Activated CD4-positive, alpha-beta T cell treated with anti-CD3 and anti-CD28 coated beads, Interleukin-2, amount 50 U/mL, for 48 hours (primary cell): ENCODE results near the gene RAB11FIP2.
"Not testable (repeated sequence)": the region's sequence is repeated elsewhere in the genome, so short reads cannot be mapped to it uniquely, and the experiment has no call there.

Source experiments
- DNase-seq, 2 experiments: peaks; one replicate each; pipeline ENCODE4 v3.0.0-alpha.2; 2020

Gene RAB11FIP2, protein sequence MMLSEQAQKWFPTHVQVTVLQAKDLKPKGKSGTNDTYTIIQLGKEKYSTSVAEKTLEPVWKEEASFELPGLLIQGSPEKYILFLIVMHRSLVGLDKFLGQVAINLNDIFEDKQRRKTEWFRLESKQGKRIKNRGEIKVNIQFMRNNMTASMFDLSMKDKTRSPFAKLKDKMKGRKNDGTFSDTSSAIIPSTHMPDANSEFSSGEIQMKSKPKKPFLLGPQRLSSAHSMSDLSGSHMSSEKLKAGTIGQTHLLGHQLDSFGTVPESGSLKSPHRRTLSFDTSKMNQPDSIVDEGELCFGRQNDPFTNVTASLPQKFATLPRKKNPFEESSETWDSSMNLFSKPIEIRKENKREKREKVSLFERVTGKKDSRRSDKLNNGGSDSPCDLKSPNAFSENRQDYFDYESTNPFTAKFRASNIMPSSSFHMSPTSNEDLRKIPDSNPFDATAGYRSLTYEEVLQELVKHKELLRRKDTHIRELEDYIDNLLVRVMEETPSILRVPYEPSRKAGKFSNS

DNA sequence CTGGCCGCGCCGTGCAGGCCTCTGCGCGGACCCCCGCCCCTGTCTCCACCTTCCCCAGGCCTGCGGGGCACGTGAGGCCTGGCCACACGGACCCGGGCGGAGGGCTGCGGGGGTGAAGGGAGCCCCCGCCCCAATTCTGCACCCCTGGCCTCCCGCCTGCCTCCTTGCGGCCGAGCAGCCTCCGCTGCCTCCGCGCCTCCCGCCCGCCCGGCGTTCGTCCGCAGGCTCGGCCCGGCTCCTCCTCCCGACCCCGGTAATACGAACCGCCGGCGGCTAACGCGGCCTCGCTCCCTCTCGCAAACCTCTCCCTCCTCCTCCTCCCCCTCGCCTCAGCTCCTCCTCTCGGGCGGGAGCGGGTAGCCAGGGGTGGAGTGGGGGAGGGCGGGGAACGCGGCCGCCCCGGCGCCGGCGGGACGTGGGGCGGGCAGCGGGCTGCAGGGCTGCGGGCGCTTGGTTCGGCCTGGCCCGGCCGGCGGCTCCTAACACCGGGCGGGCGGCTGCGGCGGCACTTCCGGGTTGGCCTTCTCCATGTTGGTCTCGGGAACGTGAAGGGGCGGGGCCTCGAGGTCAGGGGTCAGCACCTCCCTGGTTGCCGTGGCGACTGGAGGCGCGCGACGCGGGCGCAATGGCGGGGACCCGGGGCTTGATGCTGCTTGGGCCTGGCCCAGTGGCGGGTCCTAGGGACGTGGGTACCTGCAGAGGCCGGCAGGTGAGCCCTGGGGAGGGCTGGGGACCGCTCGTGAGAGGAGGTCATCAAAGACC is at the start of gene RAB11FIP2:
RAB11FIP2 (minus strand) TSS at position 547 of the 762 bp plus-strand sequence. CDS start 778 bp downstream, outside the sequence.
- peak; percentile 95 to 97 for DNase-seq

DNA sequence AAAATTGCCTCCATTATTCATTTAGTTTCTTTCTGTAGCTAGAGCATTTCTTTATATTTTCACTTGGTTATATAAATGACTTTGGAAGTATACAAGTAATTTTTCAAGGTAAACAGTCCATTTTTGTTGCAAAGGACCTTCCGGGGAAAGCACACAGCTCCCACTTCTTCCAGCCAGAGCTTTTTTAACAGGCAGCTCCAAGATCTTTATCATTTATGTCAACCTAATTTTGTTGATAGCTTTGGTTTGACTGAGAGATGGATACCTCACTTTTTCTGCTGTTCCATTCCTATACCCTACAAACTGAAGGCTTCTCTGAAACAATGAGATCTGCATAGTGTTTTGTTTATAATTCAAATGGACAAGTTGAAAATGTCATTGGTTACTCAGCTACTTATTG is 49.3 kb upstream of the RAB11FIP2 start:
- DNase-seq = no peak

DNA sequence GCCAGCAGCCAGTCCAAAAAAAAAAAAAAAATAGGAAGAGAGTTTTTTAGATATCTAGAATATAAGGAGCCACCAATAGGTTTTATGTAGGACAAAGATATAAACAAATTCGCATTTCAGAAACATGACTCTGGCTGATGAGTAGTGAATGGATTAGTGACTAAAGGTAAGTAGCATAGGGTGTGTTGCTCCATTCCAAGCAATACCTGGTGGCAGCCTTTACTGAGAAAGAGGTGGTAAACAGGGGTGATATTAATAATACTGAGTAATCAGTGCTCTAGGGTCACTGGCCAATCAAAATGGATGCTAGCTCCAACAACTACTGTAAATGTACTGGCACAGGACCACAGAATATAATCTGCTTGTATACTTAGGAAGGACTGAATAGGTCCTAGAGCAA is 45.5 kb upstream of the RAB11FIP2 start:
- DNase-seq = no peak

DNA sequence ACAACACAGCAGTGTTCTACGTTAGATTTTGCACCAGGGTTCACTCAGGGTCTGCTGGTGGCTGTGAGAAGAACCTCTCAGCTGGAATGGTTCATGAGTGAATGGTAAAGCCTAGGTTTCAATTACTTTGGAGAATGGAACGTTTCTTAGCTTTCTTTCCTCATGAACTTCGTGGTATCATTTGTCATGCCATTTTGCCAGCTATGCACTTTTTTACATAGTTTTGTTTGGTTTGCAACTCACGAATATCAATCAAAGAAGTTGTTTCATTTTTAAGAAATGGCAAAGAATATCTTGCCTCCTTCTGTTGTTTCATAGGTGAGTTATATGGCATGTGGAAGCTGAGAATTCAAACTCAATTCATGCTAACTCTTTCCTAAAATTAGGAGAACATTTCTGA is 34.1 kb upstream of the RAB11FIP2 start:
- DNase-seq = no peak

DNA sequence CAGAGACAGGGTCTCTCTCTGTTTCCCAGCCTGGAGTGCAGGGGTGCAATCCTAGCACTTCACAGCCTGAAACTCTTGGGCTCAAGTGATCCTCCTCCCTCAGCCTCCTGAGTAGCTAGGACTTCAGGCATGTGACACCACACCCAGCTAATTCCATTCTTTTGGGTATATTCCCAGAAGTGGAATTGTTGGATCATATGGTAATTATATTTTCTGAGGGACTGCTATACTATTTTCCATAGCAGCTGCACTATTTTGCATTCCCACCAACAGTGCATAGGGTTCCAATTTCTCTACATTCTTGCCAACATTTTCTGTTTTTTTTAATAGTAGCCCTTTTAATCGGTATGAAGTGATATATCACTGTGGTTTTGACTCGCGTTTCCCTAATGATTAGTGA is 30.0 kb upstream of the RAB11FIP2 start:
- DNase-seq = no peak

DNA sequence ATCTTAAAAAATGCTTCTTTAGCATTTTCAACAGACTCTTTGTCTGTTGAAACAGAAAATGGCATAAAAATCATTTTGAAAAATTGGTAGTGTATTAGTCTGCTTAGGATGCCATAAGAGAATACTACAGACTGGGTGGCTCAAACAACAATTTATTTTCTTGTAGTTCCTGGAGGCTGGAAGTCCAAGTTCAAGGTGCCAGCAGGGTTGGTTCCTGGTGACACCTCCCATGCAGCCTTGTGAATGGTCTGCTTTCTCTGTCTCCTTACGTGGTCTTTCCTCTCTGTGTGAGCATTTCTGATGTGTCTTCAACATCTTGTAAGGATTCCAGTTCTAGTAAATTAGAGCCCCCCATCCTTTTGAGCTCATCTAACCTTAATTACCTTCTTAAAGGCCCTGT is 26.1 kb upstream of the RAB11FIP2 start:
- DNase-seq = no peak

DNA sequence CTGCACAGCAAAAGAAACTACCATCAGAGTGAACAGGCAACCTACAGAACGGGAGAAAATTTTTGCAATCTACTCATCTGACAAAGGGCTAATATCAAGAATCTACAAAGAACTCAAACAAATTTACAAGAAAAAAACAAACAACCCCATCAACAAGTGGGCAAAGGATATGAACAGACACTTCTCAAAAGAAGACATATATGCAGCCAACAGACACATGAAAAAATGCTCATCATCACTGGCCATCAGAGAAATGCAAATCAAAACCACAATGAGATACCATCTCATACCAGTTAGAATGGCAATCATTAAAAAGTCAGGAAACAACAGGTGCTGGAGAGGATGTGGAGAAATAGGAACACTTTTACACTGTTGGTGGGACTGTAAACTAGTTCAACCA is 20.6 kb upstream of the RAB11FIP2 start:
- not testable (repeated sequence) for DNase-seq

DNA sequence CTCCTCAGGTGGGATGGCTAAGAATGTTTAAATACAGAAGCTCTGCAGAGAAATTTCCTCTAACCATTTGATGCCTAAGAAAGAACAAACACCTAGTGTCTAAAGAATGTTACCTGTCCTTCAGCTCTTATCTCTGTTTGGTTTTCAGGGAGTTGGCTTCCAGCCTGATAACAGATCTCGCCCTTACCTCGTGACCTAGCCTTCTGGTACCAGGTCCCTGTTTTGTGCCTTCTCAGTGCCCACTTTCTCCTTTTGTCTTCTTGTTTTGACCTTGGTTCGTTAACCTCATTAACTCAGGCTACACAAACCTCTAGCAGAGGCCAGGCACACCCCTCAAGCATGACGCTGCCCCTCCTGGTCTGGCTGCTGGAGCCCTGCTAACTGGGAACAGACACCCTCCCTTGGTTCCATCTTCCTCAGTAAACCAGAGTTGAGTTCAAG is 16.1 kb upstream of the RAB11FIP2 start:
- DNase-seq = no peak

DNA sequence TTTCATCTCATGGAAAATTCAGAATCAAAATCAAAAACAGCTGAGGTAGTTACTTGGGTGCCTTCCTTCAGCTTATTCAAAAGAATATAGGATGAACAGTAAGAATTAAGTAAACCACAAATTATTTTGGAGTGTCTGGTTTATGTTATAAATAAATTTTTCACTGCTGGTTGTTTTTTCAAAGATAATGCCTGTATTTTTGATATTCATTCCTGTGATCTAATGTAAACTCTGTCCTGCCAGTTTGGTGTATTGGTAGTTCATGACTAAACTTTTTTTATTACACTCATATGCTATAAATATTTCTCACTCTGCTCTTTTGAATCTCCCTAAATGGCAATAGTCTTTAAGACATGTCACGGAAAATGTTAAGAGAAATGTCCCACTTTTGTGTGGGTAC is 11.6 kb upstream of the RAB11FIP2 start:
- no peak for DNase-seq

DNA sequence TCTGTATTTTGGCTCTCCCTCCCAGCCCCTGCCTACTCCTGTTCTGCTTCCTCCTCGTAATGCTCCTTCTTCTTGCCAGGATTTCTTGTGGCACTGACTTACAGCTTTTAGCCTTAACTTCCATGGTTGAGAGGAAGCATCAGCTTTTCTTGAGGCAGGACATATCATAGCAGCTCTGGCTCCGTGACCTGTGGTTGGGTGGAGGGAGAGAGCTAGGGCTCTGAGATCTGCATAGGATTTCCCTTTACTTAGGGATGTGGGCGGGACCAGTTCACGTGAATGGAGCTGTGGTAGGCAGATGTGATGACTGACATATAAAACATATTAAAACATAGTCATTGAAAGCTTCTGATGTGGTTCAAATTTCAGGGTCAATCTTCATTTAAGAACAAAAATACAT is 10.6 kb upstream of the RAB11FIP2 start:
- no peak for DNase-seq

DNA sequence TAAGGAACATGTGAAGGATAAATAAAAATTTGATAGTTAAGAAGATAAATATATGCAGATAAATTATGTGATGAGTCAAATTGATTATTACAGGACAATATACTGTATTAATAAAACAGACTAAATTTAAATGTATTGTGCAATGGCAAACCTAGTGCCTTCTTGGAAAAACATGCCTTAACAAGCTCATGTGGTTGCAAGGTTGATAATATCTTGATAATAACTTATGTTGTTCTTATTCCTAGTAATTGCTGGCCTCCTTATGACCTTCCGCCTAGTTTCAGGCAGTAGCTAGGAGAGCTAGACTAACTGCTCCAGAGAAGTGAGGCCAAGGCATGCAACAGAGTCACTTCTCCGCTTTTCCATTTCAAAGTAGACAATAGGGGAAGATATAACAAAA is 7.6 kb upstream of the RAB11FIP2 start:
- no peak for DNase-seq

DNA sequence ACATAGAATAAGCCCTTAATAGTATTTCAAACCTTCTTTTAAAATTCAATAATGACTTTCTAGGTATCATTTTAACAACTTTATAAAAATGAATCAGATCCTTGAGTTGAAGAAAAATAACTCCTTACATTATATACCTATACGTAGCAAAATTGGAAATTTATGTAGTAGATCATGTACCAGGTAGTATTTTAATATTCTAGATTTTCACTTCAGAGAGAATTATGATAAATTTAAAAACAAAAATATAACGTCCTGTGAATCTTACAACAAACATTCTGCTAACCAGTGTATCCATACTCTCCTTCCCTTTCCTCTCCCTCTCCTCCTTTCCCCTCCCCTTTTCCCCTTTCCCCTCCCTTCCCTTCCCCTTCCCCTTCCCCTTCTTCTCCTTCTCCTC is 6.1 kb upstream of the RAB11FIP2 start:
- no peak for DNase-seq

DNA sequence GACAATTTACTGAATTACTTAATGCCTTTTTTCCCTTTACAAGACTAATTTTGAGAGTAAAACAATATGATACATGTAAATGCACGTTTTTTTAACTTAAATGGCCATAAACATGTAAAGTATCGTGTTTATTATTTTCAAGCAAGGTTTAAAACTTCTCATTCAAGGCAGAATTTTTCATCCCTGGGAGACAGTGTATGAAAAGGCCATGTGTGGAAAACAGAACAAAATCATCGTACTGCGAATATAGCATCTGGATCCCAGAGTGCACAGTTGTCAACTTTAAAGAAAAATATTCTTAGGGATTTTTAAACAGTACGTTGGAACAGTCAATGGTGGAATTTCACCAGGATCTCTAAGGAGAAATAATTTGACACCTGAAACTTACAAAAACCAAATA is 1.1 kb upstream of the RAB11FIP2 start:
- no peak for DNase-seq

DNA sequence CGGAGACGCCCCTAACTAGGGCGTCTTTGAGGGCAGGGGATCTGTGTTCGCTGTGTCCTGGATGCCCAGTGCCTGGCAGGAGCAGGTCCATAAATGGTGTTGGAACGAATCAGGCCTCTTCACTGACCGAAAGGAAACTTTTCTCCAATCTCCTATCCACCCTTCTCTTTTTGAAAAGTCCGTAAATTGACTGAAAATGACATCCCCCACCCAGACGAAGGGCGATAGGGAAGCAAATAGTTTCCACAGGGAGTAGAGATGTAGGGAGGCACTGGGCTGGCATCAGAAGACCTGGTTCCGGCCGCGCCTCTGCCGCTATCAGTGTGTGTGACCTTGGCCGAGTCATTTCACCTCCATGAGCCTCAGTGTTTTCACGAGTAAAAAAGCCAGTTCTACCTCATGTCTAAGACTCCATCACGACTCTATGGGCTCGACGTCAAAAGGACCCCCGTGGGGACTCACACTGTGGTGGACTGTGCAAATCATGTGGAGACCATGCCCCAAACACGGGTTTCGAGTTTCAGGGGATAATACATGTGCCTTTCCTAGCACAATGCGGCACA is 497 bp upstream of the RAB11FIP2 start:
- DNase-seq = no peak

DNA sequence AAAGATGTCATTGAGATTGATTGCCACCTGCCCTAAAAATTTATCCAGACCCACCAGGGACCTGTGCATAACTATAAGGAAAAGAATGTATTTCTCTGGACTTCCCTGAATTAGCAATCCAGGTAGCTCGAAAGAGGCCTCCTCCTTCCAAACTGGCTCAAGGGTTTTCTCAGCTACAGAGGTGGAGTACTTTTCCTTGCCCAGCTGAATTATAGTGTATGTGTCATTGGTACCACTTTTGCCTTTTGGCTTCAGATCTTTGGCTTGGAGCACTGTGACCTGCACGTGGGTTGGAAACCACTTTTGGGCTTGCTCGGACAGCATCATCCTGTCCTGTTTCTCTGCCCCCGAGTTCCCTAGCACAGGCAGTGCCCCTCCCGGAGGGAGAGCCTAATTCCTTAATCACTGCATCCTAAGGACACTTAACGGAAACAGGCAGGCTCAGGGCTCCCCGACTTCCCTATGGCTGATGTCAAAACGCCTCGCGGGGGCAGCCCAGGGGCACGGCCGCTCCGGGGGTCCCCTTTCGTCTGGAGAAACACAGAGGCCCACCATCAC is 825 bp downstream of the RAB11FIP2 start:
- peak; percentile 32 to 42 for DNase-seq

DNA sequence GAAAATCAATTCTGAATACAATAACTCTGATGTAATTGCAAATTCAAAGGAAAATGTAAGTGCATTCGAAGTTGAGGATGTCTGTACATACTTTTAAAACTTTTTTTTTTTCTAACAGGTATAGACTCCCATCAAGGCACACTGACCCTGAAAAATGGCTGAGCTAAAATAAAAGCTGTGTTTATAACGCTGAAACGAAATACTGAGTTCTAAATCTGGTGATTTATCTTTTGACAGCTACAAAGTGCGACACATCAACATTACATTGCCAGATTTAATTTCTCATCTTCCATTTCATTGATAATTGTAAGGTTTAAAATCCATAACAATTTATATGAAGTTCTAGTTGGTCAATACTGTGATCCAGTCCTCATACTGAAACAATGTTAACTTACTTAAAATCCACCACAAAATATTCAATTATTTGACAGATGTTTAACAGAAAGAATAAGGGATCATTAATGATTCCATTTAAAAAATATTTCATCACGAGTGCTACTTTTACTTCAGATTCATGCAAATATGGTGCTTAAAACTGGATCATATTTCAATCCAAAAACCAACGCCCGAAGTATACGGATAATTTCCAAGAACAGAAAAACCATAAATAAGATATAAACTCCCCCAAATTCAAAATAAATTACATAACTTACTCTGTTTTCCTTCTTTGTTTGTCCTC is 1.4 kb downstream of the RAB11FIP2 start:
- DNase-seq = no peak

DNA sequence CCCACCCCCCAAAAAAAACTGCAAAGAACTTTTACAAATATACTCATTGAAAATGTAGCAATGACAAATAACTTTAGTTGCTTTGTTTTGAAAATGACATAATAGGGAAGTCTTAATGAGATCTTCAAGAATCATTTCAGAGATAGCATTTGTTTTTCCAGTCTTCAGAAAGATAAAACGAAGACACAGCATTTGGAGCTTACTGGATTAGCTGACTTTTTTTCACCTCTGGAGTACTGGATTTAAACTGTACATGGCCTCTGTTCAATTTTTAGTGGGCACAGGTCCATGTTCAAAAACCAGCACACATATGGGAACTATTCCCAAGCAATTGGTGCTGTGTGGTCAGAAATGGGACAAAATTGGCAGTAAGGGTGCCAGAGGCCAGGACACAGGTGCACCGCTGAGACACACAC is 3.9 kb downstream of the RAB11FIP2 start:
- no peak for DNase-seq

DNA sequence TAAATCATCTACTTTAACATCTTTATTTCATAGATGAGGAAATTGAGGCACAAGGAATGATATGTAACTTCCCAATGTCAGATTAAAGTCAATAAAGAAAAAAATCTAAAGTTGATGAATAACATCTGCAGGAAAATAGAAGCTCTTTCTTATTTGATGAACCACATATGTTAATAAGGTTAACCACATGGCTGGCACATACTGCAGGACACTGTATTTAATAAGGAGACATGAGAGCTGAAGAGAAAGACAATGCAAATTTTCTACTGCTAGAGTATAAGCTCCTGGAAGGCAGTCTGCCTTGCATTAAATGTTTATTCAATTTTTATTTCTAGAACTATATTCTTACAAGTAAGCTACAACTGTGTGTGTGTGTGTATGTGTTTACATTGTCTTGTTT is 4.4 kb downstream of the RAB11FIP2 start:
- DNase-seq = no peak

DNA sequence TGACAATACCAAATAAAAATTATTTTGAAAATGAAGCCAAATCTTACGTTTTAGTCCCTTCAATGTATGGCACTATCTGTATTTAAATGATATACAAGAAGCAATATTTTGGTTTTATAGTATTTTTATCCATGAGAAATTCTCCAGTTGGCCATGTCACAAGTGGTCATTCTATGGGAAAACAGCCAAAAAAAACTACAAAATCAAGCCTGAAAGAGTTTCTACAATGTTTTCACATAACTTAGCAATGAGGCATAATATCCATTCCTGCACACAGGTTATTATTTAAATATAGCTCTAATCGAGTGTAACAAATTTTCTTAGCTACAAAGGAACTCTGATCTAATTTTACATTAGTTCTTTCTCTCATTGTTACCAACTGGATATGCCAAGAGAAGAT is 5.4 kb downstream of the RAB11FIP2 start:
- DNase-seq = no peak

DNA sequence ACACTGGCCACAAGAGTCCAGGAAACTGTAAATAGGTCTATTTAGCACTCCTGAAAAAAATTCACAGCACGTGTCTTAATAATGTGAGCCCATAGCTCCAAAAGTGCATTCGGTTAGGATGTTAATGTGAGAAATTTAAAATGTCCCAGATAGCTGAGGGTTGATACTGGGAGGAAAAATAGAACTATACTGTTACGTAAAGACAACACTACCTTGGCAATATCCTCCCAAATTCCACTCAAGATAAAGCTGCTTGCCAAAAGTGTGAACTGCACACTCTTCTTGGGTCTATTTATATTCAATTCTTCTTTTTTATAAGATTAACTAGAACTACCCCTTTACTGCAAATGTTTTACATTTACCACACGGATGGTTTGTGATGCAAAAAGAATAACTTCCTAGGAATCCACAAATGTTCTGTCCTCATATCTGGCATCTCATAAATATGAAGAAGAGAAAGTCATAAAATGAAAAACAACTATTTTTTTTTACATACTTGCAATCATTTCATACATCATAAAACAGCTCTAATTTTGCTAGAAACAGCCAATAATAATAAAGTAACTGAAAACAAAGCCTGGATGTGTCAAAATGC is 10.4 kb downstream of the RAB11FIP2 start:
- no peak for DNase-seq

DNA sequence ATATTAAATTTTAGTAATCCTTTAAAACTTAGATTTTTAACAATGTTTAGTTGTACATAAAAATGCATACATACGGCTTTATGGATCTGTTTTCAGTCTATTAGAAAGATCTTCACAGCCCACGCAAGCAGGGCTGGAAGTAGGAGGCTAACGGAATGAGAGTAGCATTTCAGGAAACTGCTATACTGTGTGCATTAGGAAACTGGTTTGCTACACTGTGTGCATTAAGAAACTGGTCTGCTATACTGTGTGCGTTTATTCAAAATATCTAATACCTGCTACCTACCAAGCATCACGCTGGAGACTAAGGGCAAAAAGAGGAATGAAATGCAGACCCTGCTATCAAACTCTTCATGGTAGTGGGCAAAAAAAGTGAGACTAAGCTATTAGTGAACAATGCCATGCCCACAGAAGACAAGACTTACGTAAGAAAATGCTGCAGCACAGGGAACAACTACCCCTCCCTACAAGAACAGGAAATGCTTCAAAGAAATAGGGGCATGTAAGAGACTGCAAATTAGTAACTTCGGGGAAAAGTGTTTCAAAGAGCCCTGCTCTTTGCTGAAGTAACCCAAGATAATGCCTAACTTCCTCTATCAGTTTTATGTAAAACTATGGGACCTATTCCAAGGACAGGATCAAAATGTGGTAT is 11.3 kb downstream of the RAB11FIP2 start:
- no peak for DNase-seq

DNA sequence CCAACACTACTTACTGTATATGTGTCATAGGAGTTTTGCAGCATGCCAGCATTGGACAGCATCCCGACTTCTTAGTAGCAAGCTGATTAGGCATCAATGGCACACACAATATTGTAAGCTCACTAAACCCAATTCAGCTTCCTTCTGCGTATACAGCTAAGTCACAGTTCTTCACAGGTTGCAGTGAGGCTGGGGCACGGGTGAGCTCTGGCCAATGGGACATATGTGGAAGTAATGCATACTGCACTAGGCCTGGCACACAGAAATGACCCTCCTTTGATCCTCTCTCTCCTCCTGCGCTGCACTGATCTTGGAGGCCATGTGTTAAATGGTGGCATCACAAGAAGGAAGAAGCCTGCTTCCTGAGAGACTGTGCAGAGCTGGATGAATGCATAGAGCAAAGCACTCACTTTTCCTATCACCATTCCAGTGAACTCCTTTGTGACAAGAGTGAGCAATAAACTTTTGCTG is 11.9 kb downstream of the RAB11FIP2 start:
- no peak for DNase-seq
